ENCODE measurements around the gene CARMIL1. TPM values are rescaled to one million over a fixed set of nuclear protein-coding genes. Genes with fewer than 3 reads are reported as not detected.

CARMIL1 gene
- total and polyA plus RNA-seq, 12 donors, result 9.2 to 36.2 (median 14.5) TPM

- H3K4me1 ChIP-seq (replicated peaks in 1 of 2), result peaks cover 0 to 3% of the 10 kb centered on the region in 2 donors
- no peaks in the 10 kb centered on the region for H3K27me3 ChIP-seq
- peak overlapping the region in 1 of 5 donors; percentile 23 for H3K27ac ChIP-seq
- H3K4me3 ChIP-seq, result no peak overlapping the region
- no peaks in the 10 kb centered on the region for H3K36me3 ChIP-seq (replicated peaks in 1 of 2)
- DNase-seq, result no peak
- intact Hi-C loops (cut with DNase I), result no loop called here
- TF ChIP-seq POLR2A (IDR thresholded peaks at IDR 0.05), result no peak
- H3K9me3 ChIP-seq (replicated peaks in 1 of 3), result no peaks in the 10 kb centered on the region
- WGBS, 4 donors, result 84 to 92% (median 89%) methylated on average over 2 of the region's 2 CpGs
Measured at GRCh38 chr6:25446830-25447569, 167.8 kb downstream of the CARMIL1 start.

- H3K27me3 ChIP-seq, result no peaks in the 10 kb centered on the region
- H3K9me3 ChIP-seq (replicated peaks in 1 of 3), result no peaks in the 10 kb centered on the region
- H3K4me3 ChIP-seq, result no peak overlapping the region
- no peaks in the 10 kb centered on the region for H3K4me1 ChIP-seq (replicated peaks in 1 of 2)
- DNase-seq, result peak in 2 of 7 donors; percentile 19 to 25
- WGBS, 4 donors, result 12 to 52% (median 38%) methylated on average over 1 of the region's 1 CpG
- peak overlapping the region in 1 of 5 donors; percentile 23 for H3K27ac ChIP-seq
- intact Hi-C loops (cut with DNase I), result no loop called here
- H3K36me3 ChIP-seq (replicated peaks in 1 of 2), result no peaks in the 10 kb centered on the region
- TF ChIP-seq POLR2A (IDR thresholded peaks at IDR 0.05) (no peak), CTCF (IDR thresholded peaks at IDR 0.05) (no peak)
Measured at GRCh38 chr6:25447570-25447929, 168.4 kb downstream of the CARMIL1 start.

GRCh38 chr6:25448965-25449538 lies 169.9 kb downstream of the CARMIL1 start:
- intact Hi-C loops (cut with DNase I), result no loop called here

GRCh38 chr6:25449774-25450173 lies 170.6 kb downstream of the CARMIL1 start:
- no peak for TF ChIP-seq POLR2A (IDR thresholded peaks at IDR 0.05)
- TF ChIP-seq CTCF (IDR thresholded peaks at IDR 0.05), result no peak
- H3K36me3 ChIP-seq (replicated peaks in 1 of 2), result no peaks in the 10 kb centered on the region
- no peaks in the 10 kb centered on the region for H3K27me3 ChIP-seq
- no peak overlapping the region for H3K4me3 ChIP-seq
- H3K4me1 ChIP-seq (replicated peaks in 1 of 2), result no peaks in the 10 kb centered on the region
- H3K27ac ChIP-seq, result no peak overlapping the region
- no peak for DNase-seq
- no peaks in the 10 kb centered on the region for H3K9me3 ChIP-seq (replicated peaks in 1 of 3)
- WGBS, 4 donors, result 80 to 85% (median 83%) methylated on average over 4 of the region's 4 CpGs
- intact Hi-C loops (cut with DNase I), result no loop called here

More at GRCh38 chr6:25448965-25449538, 169.9 kb downstream of the CARMIL1 start:
- no peak for TF ChIP-seq POLR2A (IDR thresholded peaks at IDR 0.05)
- no peak for TF ChIP-seq CTCF (IDR thresholded peaks at IDR 0.05)
- Histone ChIP-seq H3K9me3 (replicated peaks in 1 of 3) (no peaks in the 10 kb centered on the region), H3K27me3 (no peaks in the 10 kb centered on the region), H3K36me3 (replicated peaks in 1 of 2) (no peaks in the 10 kb centered on the region), H3K27ac (no peak overlapping the region), H3K4me3 (no peak overlapping the region), H3K4me1 (replicated peaks in 1 of 2) (no peaks in the 10 kb centered on the region)
- DNase-seq, result no peak
- WGBS, 4 donors, result 73 to 86% (median 78%) methylated on average over 2 of the region's 2 CpGs
